Mammary epithelial cell (primary cell): ENCODE measurements around the gene MADD.

Experiments
- CTCF ChIP-seq, 2 donors: IDR thresholded peaks in 1 of 2; conservative IDR thresholded peaks in 1 of 2; 2 replicates each; pipeline ENCODE4 v1.5.1; 2011 to 2012; ENCODE audit warnings: inconsistent platforms in 2 of 2, low read length in 2 of 2, mild to moderate bottlenecking in 2 of 2, control low read depth in 1 of 2, low read depth in 1 of 2; ENCODE audit not compliant: insufficient read depth in 1 of 2; ENCODE audit errors: extremely low read depth in 1 of 2
- EZH2 ChIP-seq: IDR thresholded peaks from 2 replicates; pipeline ENCODE4 v1.6.1; 2012; ENCODE audit warnings: low read length, inconsistent platforms, borderline replicate concordance

- TF ChIP-seq CTCF (conservative IDR thresholded peaks at IDR 0.05 in 1 of 2, IDR thresholded peaks at IDR 0.05 in 1 of 2; ENCODE audit: extremely low read depth in 1 of 2, insufficient read depth in 1 of 2, low read depth in 1 of 2, low read length in 2 of 2) (no peak), EZH2 (no peak)
These were observed 27.2 kb upstream of the MADD start for GRCh38 chr11:47242596-47243192.
